BE2C (cell line): ENCODE results near the gene ZBTB48.

Experiments
- DNase-seq: peaks from one replicate; pipeline ENCODE4 v3.0.0-alpha.2; 2020
- H3K27me3 ChIP-seq: fragments of 250-450 bp; sonication (Bioruptor Pico); 2 replicates; pipeline ENCODE4 v1.5.1; 2020; ENCODE audit warnings: mild to moderate bottlenecking
- H3K36me3 ChIP-seq: fragments of 250-450 bp; sonication (Bioruptor Pico); 2 replicates; pipeline ENCODE4 v1.5.1; 2020; ENCODE audit warnings: mild to moderate bottlenecking
- H3K4me1 ChIP-seq: fragments of 250-450 bp; sonication (Bioruptor Pico); 2 replicates; pipeline ENCODE4 v1.5.1; 2020
- H3K4me3 ChIP-seq: 2 replicates; pipeline ENCODE4 v1.5.1; 2011; ENCODE audit warnings: low read depth, low read length
- H3K9me3 ChIP-seq: fragments of 250-450 bp; sonication (Bioruptor Pico); 2 replicates; pipeline ENCODE4 v1.5.1; 2020
- TF ChIP-seq, protein P1 (sequence below): IDR thresholded peaks from 2 replicates; pipeline ENCODE4 v1.5.1; 2012; ENCODE audit warnings: mild to moderate bottlenecking, low read depth, low read length

Gene ZBTB48

DNA sequence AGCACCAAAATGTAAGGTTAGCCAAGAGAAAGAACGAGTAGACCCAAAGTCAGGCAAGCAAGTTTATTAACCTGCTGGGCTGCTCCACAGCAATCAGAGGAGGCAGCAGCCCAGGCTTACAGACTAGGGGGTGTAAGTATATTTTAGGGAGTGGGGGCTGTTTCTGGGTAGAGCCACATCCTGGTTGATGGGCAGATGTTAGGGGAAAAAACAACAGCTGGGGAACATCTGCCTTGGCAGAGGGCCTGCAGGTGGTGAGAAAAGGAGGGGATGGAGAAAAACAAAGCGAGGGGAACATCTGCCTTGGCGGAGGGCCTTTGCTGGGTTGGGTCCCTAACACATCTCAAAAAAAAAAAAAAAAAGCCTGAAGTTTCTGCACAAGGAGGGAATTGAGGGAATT, 9.7 kb upstream of the ZBTB48 start:
- no peak for DNase-seq
- H3K4me3 ChIP-seq, result no peak overlapping the region
- H3K36me3 ChIP-seq, result no peaks in the 10 kb centered on the region
- H3K27me3 ChIP-seq, result peaks cover under 1% of the 10 kb centered on the region
- H3K4me1 ChIP-seq, result no peaks in the 10 kb centered on the region
- no peaks in the 10 kb centered on the region for H3K9me3 ChIP-seq
- TF ChIP-seq, protein P1, sequence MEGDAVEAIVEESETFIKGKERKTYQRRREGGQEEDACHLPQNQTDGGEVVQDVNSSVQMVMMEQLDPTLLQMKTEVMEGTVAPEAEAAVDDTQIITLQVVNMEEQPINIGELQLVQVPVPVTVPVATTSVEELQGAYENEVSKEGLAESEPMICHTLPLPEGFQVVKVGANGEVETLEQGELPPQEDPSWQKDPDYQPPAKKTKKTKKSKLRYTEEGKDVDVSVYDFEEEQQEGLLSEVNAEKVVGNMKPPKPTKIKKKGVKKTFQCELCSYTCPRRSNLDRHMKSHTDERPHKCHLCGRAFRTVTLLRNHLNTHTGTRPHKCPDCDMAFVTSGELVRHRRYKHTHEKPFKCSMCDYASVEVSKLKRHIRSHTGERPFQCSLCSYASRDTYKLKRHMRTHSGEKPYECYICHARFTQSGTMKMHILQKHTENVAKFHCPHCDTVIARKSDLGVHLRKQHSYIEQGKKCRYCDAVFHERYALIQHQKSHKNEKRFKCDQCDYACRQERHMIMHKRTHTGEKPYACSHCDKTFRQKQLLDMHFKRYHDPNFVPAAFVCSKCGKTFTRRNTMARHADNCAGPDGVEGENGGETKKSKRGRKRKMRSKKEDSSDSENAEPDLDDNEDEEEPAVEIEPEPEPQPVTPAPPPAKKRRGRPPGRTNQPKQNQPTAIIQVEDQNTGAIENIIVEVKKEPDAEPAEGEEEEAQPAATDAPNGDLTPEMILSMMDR, result no peak

DNA sequence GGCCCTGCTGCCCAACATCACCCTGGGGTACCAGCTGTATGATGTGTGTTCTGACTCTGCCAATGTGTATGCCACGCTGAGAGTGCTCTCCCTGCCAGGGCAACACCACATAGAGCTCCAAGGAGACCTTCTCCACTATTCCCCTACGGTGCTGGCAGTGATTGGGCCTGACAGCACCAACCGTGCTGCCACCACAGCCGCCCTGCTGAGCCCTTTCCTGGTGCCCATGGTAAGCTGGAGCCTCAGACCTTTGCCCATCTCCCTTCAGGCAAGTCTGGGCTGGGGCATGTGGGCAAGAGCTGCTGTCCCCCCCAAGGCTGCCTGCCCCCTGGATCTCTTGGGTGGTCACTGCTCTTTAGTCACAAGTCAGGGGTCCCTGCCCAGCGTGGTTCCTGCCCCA, 8.8 kb upstream of the ZBTB48 start:
- no peak for DNase-seq
- Histone ChIP-seq H3K4me3 (no peak overlapping the region), H3K27me3 (no peaks in the 10 kb centered on the region; the same call in 1 of the 2 replicates), H3K4me1 (no peaks in the 10 kb centered on the region), H3K9me3 (no peaks in the 10 kb centered on the region), H3K36me3 (no peaks in the 10 kb centered on the region)
- TF ChIP-seq, protein P1, result no peak

- Histone ChIP-seq H3K9me3 (no peaks in the 10 kb centered on the region), H3K36me3 (no peaks in the 10 kb centered on the region), H3K27me3 (no peaks in the 10 kb centered on the region), H3K4me1 (no peaks in the 10 kb centered on the region), H3K4me3 (no peak overlapping the region)
- no peak for DNase-seq
- TF ChIP-seq, protein P1, result no peak
These were observed 7.0 kb upstream of the ZBTB48 start for GRCh38 chr1:6572653-6573383.

DNA sequence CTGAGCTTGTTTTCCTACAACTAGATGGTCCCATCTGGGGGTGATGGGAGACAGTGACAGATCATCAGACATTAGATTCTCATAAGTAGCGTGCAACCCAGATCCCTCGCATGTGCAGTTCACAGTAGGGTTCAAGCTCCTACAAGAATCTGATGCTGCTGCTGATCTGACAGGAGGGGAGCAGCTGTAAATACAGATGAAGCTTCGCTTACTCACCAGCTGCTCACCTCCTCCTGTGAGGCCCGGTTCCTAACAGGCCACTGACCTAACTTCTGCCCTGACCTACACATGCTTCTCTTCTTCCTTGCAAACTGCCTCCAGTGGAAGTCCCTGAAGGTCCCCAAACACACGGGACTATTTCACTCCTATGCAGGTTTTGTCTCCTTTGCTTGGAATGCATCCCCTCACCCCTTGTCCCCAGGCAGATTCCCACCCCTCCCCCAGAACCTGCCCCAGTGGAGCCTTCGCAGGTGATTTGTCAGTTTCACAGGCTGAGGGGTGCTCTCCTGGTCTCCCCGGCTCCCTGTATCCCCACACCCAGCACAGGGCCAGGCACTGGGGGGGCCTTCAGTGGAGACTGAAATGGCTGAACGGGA, 5.7 kb upstream of the ZBTB48 start:
- Histone ChIP-seq H3K4me3 (no peak overlapping the region), H3K36me3 (no peaks in the 10 kb centered on the region), H3K9me3 (no peaks in the 10 kb centered on the region), H3K4me1 (no peaks in the 10 kb centered on the region), H3K27me3 (no peaks in the 10 kb centered on the region)
- DNase-seq, result no peak
- TF ChIP-seq, protein P1, result no peak

GRCh38 chr1:6574818-6575217, 5.0 kb upstream of the ZBTB48 start:
- H3K4me1 ChIP-seq, result no peaks in the 10 kb centered on the region
- no peaks in the 10 kb centered on the region for H3K36me3 ChIP-seq
- H3K4me3 ChIP-seq, result no peak overlapping the region
- no peaks in the 10 kb centered on the region for H3K9me3 ChIP-seq
- no peak for DNase-seq
- no peaks in the 10 kb centered on the region for H3K27me3 ChIP-seq
- TF ChIP-seq, protein P1, result no peak

DNA sequence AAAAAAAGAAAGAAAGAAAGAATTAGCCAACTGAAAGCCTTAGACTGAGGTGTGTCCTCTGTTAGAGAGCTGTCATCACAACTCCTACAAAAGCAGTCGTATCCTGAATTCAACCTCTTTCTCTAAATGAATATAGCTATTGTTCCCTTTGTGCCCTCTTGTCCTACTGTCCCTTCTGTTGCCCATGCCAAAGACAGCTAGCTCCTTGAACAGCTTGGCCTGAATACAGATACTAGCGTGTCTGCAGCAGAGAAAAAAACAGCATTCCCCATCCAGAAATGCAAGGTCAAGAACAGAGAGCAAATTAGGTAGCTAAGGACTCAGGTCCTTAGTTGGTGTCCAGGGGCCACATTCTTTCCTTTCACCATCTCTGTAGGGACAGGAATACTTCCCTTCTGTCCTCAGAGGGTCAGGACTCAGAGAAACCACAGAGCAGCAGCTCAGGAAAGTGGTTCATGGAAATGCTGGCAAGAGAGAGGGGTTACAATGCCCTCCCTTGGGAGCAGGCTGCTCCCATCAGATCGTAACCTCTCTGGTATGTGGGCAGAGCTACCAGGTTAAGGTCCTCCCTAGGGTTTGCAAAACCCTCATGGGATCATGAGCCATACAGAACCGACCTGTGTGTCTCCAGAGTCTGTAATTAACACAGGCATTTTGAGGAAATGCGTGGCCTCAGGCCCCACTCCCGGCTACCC, 1.8 kb upstream of the ZBTB48 start:
- H3K36me3 ChIP-seq, result no peaks in the 10 kb centered on the region
- no peaks in the 10 kb centered on the region for H3K9me3 ChIP-seq
- H3K27me3 ChIP-seq, result no peaks in the 10 kb centered on the region
- H3K4me3 ChIP-seq, result no peak overlapping the region
- no peak for DNase-seq
- no peaks in the 10 kb centered on the region for H3K4me1 ChIP-seq
- TF ChIP-seq, protein P1, result no peak
